Activated naive CD4-positive, alpha-beta T cell treated with Interleukin-2 at 50 U/mL for 16 hours (primary cell): Measurements from ENCODE around the gene CPSF7.
"Not testable (repeated sequence)": the region's sequence is repeated elsewhere in the genome, so short reads cannot be mapped to it uniquely, and the experiment has no call there.

ENCODE experiments used
- DNase-seq: peaks from one replicate; pipeline ENCODE4 v3.0.0-alpha.2; 2020

The CPSF7 gene

GRCh38 chr11:61437496-61437895 lies 7.7 kb upstream of the CPSF7 start:
- no peak for DNase-seq

GRCh38 chr11:61430839-61431238 lies 1.1 kb upstream of the CPSF7 start:
- not testable (repeated sequence) for DNase-seq

- DNase-seq, result peak; percentile 69
These were observed 457 bp downstream of the CPSF7 start for GRCh38 chr11:61429346-61429690.

- DNase-seq, result no peak
These were observed 4.2 kb downstream of the CPSF7 start for GRCh38 chr11:61425367-61426131.

GRCh38 chr11:61422226-61422625 lies 7.5 kb downstream of the CPSF7 start:
- DNase-seq, result no peak

GRCh38 chr11:61418136-61418535 lies 11.6 kb downstream of the CPSF7 start:
- DNase-seq, result no peak

- DNase-seq, result no peak
These were observed 12.1 kb downstream of the CPSF7 start for GRCh38 chr11:61417670-61418069.

- DNase-seq, result no peak
These were observed 12.8 kb downstream of the CPSF7 start for GRCh38 chr11:61416941-61417340.

GRCh38 chr11:61415381-61415780 lies 14.4 kb downstream of the CPSF7 start:
- DNase-seq, result no peak

- DNase-seq, result no peak
These were observed 15.2 kb downstream of the CPSF7 start for GRCh38 chr11:61414547-61414946.

- DNase-seq, result no peak
These were observed 16.3 kb downstream of the CPSF7 start for GRCh38 chr11:61413496-61413895.

- DNase-seq, result no peak
These were observed 18.2 kb downstream of the CPSF7 start for GRCh38 chr11:61411589-61411988.

GRCh38 chr11:61406991-61407728 lies 22.6 kb downstream of the CPSF7 start:
- no peak for DNase-seq

GRCh38 chr11:61406067-61406466 lies 23.7 kb downstream of the CPSF7 start:
- DNase-seq, result no peak

- no peak for DNase-seq
These were observed 25.1 kb downstream of the CPSF7 start for GRCh38 chr11:61404641-61405040.

- no peak for DNase-seq
These were observed 25.7 kb downstream of the CPSF7 start for GRCh38 chr11:61404103-61404502.

GRCh38 chr11:61403658-61404057 lies 26.1 kb downstream of the CPSF7 start:
- DNase-seq, result no peak

- DNase-seq, result no peak
These were observed 28.2 kb downstream of the CPSF7 start for GRCh38 chr11:61401573-61401972.

- DNase-seq, result no peak
These were observed 28.6 kb downstream of the CPSF7 start for GRCh38 chr11:61401173-61401572.

GRCh38 chr11:61392981-61393595 lies 36.7 kb downstream of the CPSF7 start:
- no peak for DNase-seq

GRCh38 chr11:61390161-61390560 lies 39.6 kb downstream of the CPSF7 start:
- no peak for DNase-seq

GRCh38 chr11:61384271-61385242 lies 45.2 kb downstream of the CPSF7 start:
- no peak for DNase-seq

- not testable (repeated sequence) for DNase-seq
These were observed 45.9 kb downstream of the CPSF7 start for GRCh38 chr11:61383859-61384258.
